Cerebellar nuclear complex (tissue), 1 donor: ENCODE data around the gene IL17RB.
A peak's percentile ranks its signal among the peaks of the same experiment; 100 is the strongest.

Experiments used
- DNase-seq, 2 experiments: peaks; one replicate each; lab custom pipeline; 2025; lab: John Stamatoyannopoulos, UW

The IL17RB gene

GRCh38 chr3:53862241-53862640 is 15.9 kb downstream of the IL17RB start:
- no peak for DNase-seq

- DNase-seq: no peak
Observed at GRCh38 chr3:53863145-53863544, 16.8 kb downstream of the IL17RB start.

- no peak for DNase-seq
Observed at GRCh38 chr3:53865732-53866499, 19.5 kb downstream of the IL17RB start.

GRCh38 chr3:53880396-53881345 is 34.3 kb downstream of the IL17RB start:
- DNase-seq: no peak

GRCh38 chr3:53881691-53882593 is 35.6 kb downstream of the IL17RB start, which contains the start of gene ACTR8:
ACTR8 (minus strand) TSS chr3:53882152; CDS start chr3:53882101, 51 bp downstream.
- DNase-seq: peak in 1 of 2 experiments; percentile 23

- DNase-seq: no peak
Observed at GRCh38 chr3:53883008-53883407, 36.6 kb downstream of the IL17RB start.

- DNase-seq: no peak
Observed at GRCh38 chr3:53884623-53885022, 38.3 kb downstream of the IL17RB start.

- DNase-seq: no peak
Observed at GRCh38 chr3:53885239-53885638, 38.9 kb downstream of the IL17RB start.

GRCh38 chr3:53887446-53887845 is 41.1 kb downstream of the IL17RB start:
- no peak for DNase-seq

- DNase-seq: no peak
Observed at GRCh38 chr3:53888232-53888631, 41.9 kb downstream of the IL17RB start.

GRCh38 chr3:53890726-53891475 is 44.5 kb downstream of the IL17RB start:
- DNase-seq: no peak

GRCh38 chr3:53891497-53892285 is 45.3 kb downstream of the IL17RB start, which contains the start of gene SELENOK:
SELENOK (minus strand) TSS chr3:53891859.
- DNase-seq: peak; percentile 97 to 99

- no peak for DNase-seq
Observed at GRCh38 chr3:53892286-53892637, 45.9 kb downstream of the IL17RB start.

- no peak for DNase-seq
Observed at GRCh38 chr3:53899750-53900149, 53.4 kb downstream of the IL17RB start.

- DNase-seq: no peak
Observed at GRCh38 chr3:53900666-53901331, 54.4 kb downstream of the IL17RB start.

- DNase-seq: no peak
Observed at GRCh38 chr3:53902067-53902466, 55.7 kb downstream of the IL17RB start.

- DNase-seq: no peak
Observed at GRCh38 chr3:53902711-53903110, 56.3 kb downstream of the IL17RB start.

GRCh38 chr3:53913401-53913800 is 67.0 kb downstream of the IL17RB start:
- no peak for DNase-seq
